ENCODE results near the gene PRKCA.

Gene PRKCA

GRCh38 chr17:66775271-66775670, 472.9 kb downstream of the PRKCA start:
- no peak for DNase-seq (ENCODE audit: extremely low read depth, low read depth)

DNA sequence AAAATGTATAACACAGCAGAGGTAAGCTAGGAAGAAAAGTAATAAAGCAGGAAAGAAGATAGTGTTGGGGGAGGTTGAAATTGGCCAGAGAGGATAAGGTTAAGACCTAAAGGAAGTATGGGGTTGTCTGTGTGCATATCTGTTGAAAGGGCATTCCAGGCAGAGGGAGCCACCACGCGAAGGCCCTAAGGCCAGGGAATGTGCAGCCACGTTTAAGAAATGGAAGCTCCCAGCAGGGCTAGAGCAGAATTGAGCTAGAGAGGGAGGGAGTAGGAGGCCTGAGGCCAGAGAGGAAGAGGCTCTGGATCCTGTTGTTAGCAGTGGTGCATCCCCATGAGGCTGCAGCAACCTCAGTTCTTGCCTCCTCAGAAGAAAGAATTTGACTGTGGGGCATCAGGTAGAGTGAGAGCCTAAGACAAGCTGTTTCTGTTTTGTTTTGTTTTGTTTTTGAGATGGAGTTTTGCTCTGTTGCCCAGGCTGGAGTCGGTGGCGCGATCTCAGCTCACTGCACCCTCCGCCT, 473.5 kb downstream of the PRKCA start:
- TF ChIP-seq, protein P1, sequence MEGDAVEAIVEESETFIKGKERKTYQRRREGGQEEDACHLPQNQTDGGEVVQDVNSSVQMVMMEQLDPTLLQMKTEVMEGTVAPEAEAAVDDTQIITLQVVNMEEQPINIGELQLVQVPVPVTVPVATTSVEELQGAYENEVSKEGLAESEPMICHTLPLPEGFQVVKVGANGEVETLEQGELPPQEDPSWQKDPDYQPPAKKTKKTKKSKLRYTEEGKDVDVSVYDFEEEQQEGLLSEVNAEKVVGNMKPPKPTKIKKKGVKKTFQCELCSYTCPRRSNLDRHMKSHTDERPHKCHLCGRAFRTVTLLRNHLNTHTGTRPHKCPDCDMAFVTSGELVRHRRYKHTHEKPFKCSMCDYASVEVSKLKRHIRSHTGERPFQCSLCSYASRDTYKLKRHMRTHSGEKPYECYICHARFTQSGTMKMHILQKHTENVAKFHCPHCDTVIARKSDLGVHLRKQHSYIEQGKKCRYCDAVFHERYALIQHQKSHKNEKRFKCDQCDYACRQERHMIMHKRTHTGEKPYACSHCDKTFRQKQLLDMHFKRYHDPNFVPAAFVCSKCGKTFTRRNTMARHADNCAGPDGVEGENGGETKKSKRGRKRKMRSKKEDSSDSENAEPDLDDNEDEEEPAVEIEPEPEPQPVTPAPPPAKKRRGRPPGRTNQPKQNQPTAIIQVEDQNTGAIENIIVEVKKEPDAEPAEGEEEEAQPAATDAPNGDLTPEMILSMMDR (IDR thresholded peaks at IDR 0.05; ENCODE audit: low read depth, low read length): no peak
- DNase-seq (ENCODE audit: extremely low read depth, low read depth): no peak

More at GRCh38 chr17:66775271-66775670, 472.9 kb downstream of the PRKCA start:
- TF ChIP-seq, protein P1 (IDR thresholded peaks at IDR 0.05; ENCODE audit: low read depth, low read length): no peak

DNA sequence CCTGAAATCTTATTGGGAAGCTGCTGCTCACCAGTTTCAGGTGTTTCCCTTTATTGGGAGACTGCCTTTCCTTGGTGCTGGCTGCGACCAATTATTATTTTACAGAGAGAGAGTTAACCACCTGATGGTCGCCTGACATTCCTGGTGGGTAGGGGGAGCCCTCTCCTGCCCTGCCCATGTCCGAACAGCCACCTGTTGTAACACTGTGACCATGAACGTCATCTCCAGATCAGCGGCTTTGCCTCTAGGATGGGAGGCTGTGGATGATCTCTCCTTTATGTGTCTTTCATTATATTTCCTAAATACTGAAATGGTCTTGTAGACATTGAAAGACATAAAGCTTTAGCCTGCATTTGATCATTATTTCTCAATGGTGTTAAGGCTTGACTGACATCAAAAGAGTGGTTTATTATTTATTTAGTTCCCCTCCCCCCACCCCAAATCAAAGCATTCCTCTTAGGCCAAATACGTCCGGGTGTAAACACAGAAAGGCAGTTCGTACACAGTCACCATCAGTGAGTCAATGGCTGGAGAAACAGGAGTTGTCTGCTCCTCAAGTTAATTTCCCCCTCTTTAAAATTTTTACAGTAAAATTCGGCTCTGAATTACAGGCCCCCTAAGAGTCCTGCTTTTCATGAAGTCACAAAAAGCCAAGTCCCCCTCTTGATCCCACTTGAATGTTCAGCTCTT, 474.7 kb downstream of the PRKCA start:
- TF ChIP-seq, protein P1 (IDR thresholded peaks at IDR 0.05; ENCODE audit: low read depth, low read length): no peak
- DNase-seq (ENCODE audit: extremely low read depth, low read depth): no peak

DNA sequence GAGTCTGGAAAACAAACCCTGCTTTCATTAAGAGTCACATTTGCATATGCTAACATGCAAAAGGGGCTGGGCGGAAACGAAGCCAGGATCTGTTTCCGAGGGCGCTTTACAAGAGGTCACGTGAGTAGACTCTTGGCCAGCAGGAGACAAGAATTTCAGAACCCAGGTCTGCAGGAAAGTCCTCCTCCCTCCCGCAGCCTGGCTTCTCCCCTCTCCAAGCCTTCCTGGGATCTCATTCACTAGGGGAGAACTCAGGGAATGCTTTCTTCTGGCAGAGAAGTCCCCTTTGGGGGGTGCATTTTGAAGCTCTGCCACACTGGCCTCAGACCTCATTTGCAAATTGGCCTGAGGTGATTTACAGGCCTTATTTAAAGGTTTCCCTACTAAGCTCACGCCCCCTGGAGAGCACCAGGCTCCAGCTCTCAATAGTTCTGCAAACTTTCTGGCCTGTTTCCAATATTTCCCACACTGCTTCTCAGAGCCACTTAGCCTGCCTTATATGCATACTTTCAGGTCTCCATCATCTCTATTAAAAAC, 475.3 kb downstream of the PRKCA start:
- no peak for DNase-seq (ENCODE audit: extremely low read depth, low read depth)

GRCh38 chr17:66778531-66779236, 476.3 kb downstream of the PRKCA start:
- TF ChIP-seq, protein P1 (IDR thresholded peaks at IDR 0.05; ENCODE audit: low read depth, low read length): no peak
- no peak for DNase-seq (ENCODE audit: extremely low read depth, low read depth)

More for the DNA sequence above, 475.3 kb downstream of the PRKCA start:
- TF ChIP-seq, protein P1 (IDR thresholded peaks at IDR 0.05; ENCODE audit: low read depth, low read length): no peak

GRCh38 chr17:66779237-66779606, 476.8 kb downstream of the PRKCA start:
- DNase-seq (ENCODE audit: extremely low read depth, low read depth): no peak
- TF ChIP-seq, protein P1 (IDR thresholded peaks at IDR 0.05; ENCODE audit: low read depth, low read length): no peak

- TF ChIP-seq, protein P1 (IDR thresholded peaks at IDR 0.05; ENCODE audit: low read depth, low read length): no peak
- DNase-seq (ENCODE audit: extremely low read depth, low read depth): no peak
Measured at GRCh38 chr17:66781135-66781534, 478.7 kb downstream of the PRKCA start.

Data from AG09319 (cell line).